IMR-90 (cell line): ENCODE data around the gene ECHS1. TPM values are rescaled to one million over a fixed set of nuclear protein-coding genes. Genes with fewer than 3 reads are reported as not detected.

Experiments used
- ATAC-seq: fragments of 200-7000 bp; cut with Tn5 transposase; 2 replicates; pipeline ENCODE4 v1.9.1; 2020; ENCODE audit warnings: low read depth, mild to moderate bottlenecking, moderate library complexity
- BruUV-seq: library from RNA; stranded (reverse); fragments of 400-500 nt; replicated peaks from 2 replicates; lab custom pipeline; 2021; lab: Mats Ljungman, UMichigan
- CTCF ChIA-PET: fragments of 300-600 bp; formaldehyde crosslinking; extraction: SDS; loops from one replicate; lab custom pipeline; 2021; ENCODE audit warnings: antibody characterized with exemption; lab: Yijun Ruan, JAX
- POLR2A ChIA-PET: fragments of 300-600 bp; sonication (Branson Sonifier 250); formaldehyde crosslinking; loops from one replicate; lab custom pipeline; 2022; ENCODE audit warnings: antibody characterized with exemption; ENCODE audit not compliant: unreplicated experiment; lab: Charles Lee
- DNase-seq: peaks from one replicate; pipeline ENCODE4 v3.0.0; 2013
- H2AFZ ChIP-seq: replicated peaks from 2 replicates; pipeline ENCODE3; 2013; ENCODE audit warnings: low read length, mild to moderate bottlenecking; ENCODE audit not compliant: poor library complexity
- H2AK5ac ChIP-seq: 2 replicates; pipeline ENCODE4 v1.6.1; 2013; ENCODE audit warnings: low read depth, low read length, inconsistent platforms
- H2AK9ac ChIP-seq: replicated peaks from 2 replicates; pipeline ENCODE3; 2013; ENCODE audit warnings: mild to moderate bottlenecking, low read depth, low read length, moderate library complexity; ENCODE audit not compliant: poor library complexity
- H2BK120ac ChIP-seq: 2 replicates; pipeline ENCODE4 v1.6.1; 2013; ENCODE audit warnings: low read depth, low read length, inconsistent platforms
- H2BK15ac ChIP-seq: 3 replicates; pipeline ENCODE4 v1.6.1; 2013; ENCODE audit warnings: low read depth, low read length, inconsistent platforms
- H2BK20ac ChIP-seq: 2 replicates; pipeline ENCODE4 v1.6.1; 2013; ENCODE audit warnings: low read depth, mild to moderate bottlenecking, inconsistent platforms, low read length, moderate library complexity
- H2BK5ac ChIP-seq: 2 replicates; pipeline ENCODE4 v1.6.1; 2013; ENCODE audit warnings: mild to moderate bottlenecking, low read depth, low read length, inconsistent platforms; ENCODE audit not compliant: poor library complexity, severe bottlenecking
- H3K14ac ChIP-seq: replicated peaks from 2 replicates; pipeline ENCODE4 v1.6.1; 2013; ENCODE audit warnings: low read depth, low read length, inconsistent platforms
- H3K18ac ChIP-seq: 2 replicates; pipeline ENCODE4 v1.6.1; 2013; ENCODE audit warnings: low read depth, low read length, control low read depth
- H3K23ac ChIP-seq: 2 replicates; pipeline ENCODE4 v1.6.1; 2013; ENCODE audit warnings: low read depth, low read length, inconsistent platforms
- H3K27ac ChIP-seq: 2 replicates; pipeline ENCODE4 v1.5.1; 2013; ENCODE audit warnings: mild to moderate bottlenecking, control low read depth, low read length; ENCODE audit not compliant: insufficient read depth
- H3K27me3 ChIP-seq: 2 replicates; pipeline ENCODE4 v1.6.1; 2013; ENCODE audit warnings: low read length; ENCODE audit not compliant: control insufficient read depth, insufficient read depth
- H3K36me3 ChIP-seq: 2 replicates; pipeline ENCODE4 v1.6.1; 2013; ENCODE audit warnings: low read length, mixed read lengths; ENCODE audit not compliant: control insufficient read depth, insufficient read depth
- H3K4ac ChIP-seq: 2 replicates; pipeline ENCODE4 v1.6.1; 2013; ENCODE audit warnings: low read depth, low read length, inconsistent platforms
- H3K4me1 ChIP-seq: 2 replicates; pipeline ENCODE4 v1.6.1; 2013; ENCODE audit warnings: low read length, mixed read lengths; ENCODE audit not compliant: control insufficient read depth, insufficient read depth
- H3K4me2 ChIP-seq: 2 replicates; pipeline ENCODE4 v1.6.1; 2013; ENCODE audit warnings: low read depth, mild to moderate bottlenecking, control low read depth, low read length, moderate library complexity
- H3K4me3 ChIP-seq: 2 replicates; pipeline ENCODE4 v1.5.1; 2013; ENCODE audit warnings: low read depth, mild to moderate bottlenecking, control low read depth, low read length, moderate library complexity; ENCODE audit not compliant: insufficient read depth
- H3K56ac ChIP-seq: 2 replicates; pipeline ENCODE4 v1.6.1; 2013; ENCODE audit warnings: low read length, inconsistent platforms; ENCODE audit not compliant: insufficient read depth; ENCODE audit errors: extremely low read depth
- H3K79me1 ChIP-seq, 2 experiments: 2 replicates each; pipeline ENCODE4 v1.6.1; 2013; ENCODE audit warnings: low read length in 2 of 2, inconsistent platforms in 1 of 2, low read depth in 1 of 2
- H3K9ac ChIP-seq: 2 replicates; pipeline ENCODE4 v1.6.1; 2013; ENCODE audit warnings: low read depth, low read length, control low read depth
- H3K9me1 ChIP-seq: 2 replicates; pipeline ENCODE4 v1.6.1; 2013; ENCODE audit warnings: low read length, inconsistent platforms; ENCODE audit not compliant: insufficient read depth
- H3K9me3 ChIP-seq: 2 replicates; pipeline ENCODE4 v1.6.1; 2013; ENCODE audit warnings: low read length; ENCODE audit not compliant: control insufficient read depth, insufficient read depth
- H4K20me1 ChIP-seq: 2 replicates; pipeline ENCODE4 v1.6.1; 2013; ENCODE audit warnings: low read length, inconsistent platforms; ENCODE audit not compliant: insufficient read depth
- H4K5ac ChIP-seq: 2 replicates; pipeline ENCODE4 v1.6.1; 2013; ENCODE audit warnings: mild to moderate bottlenecking, low read depth, low read length, control low read depth
- H4K8ac ChIP-seq, 2 experiments: 2 replicates each; pipeline ENCODE4 v1.6.1; 2013; ENCODE audit warnings: low read depth in 2 of 2, low read length in 2 of 2, control low read depth in 1 of 2, inconsistent platforms in 1 of 2
- H4K91ac ChIP-seq: 2 replicates; pipeline ENCODE4 v1.6.1; 2013; ENCODE audit warnings: low read depth, low read length, inconsistent platforms; ENCODE audit not compliant: insufficient read depth
- BHLHE40 ChIP-seq: fragments of 150-350 bp; IDR thresholded peaks from 2 replicates; pipeline ENCODE4 v1.6.1; 2016; ENCODE audit warnings: mild to moderate bottlenecking, low read depth, low read length
- FOS ChIP-seq: fragments of 150-350 bp; IDR thresholded peaks from 2 replicates; pipeline ENCODE4 v1.6.1; 2016; ENCODE audit warnings: low read depth, low read length
- MAZ ChIP-seq: IDR thresholded peaks from 2 replicates; pipeline ENCODE4 v1.6.1; 2012; ENCODE audit warnings: low read depth, mild to moderate bottlenecking, low read length, improper control_type of control experiment, moderate library complexity, borderline replicate concordance
- MXI1 ChIP-seq: IDR thresholded peaks from 2 replicates; pipeline ENCODE4 v1.6.1; 2012; ENCODE audit warnings: low read depth, mild to moderate bottlenecking, low read length, moderate library complexity, borderline replicate concordance
- RAD21 ChIP-seq: IDR thresholded peaks from 2 replicates; pipeline ENCODE4 v1.6.1; 2012; ENCODE audit warnings: low read length, improper control_type of control experiment
- RCOR1 ChIP-seq: IDR thresholded peaks from 2 replicates; pipeline ENCODE4 v1.6.1; 2012; ENCODE audit warnings: mild to moderate bottlenecking, low read length, improper control_type of control experiment; ENCODE audit not compliant: insufficient replicate concordance
- RFX5 ChIP-seq: IDR thresholded peaks from 2 replicates; pipeline ENCODE4 v1.8.0; 2012; ENCODE audit warnings: low read depth, mild to moderate bottlenecking, low read length, moderate library complexity
- WGBS, 2 experiments: methylation state at CpG; one replicate each; pipeline versions ENCODE4 v1.1.5 to v1.1.7; 2013; ENCODE audit warnings: missing lambda C conversion rate in 2 of 2; ENCODE audit not compliant: insufficient read length in 1 of 2; ENCODE audit errors: extremely low coverage in 2 of 2; 5-methylcytosine and 5-hydroxymethylcytosine counted together
- dilution Hi-C: fragments of 300-500 bp; cut with HindIII; formaldehyde crosslinking; loops from one replicate; pipeline ENCODE4 v1.14.3; 2018; ENCODE audit warnings: low sequenced_read_pairs; ENCODE audit not compliant: unreplicated experiment
- in situ Hi-C: fragments of 300-500 bp; cut with MboI; formaldehyde crosslinking; loops from 3 replicates; pipeline ENCODE4 v1.14.3; 2019; ENCODE audit warnings: low sequenced_read_pairs, inconsistent platforms, mixed read lengths
- intact Hi-C: fragments of 100-400 bp; cut with micrococcal nuclease; formaldehyde crosslinking; loops from 2 replicates; pipeline ENCODE4 v1.10.0; 2022
- polyA plus RNA-seq, 3 experiments: library from polyadenylated mRNA; depleted of rRNA; stranded (reverse); fragments of >200 nt; gene quantifications; 2 replicates each; pipeline ENCODE4 v1.2.3, GENCODE V29; 2012; ENCODE audit warnings: low replicate concordance in 1 of 3
- total RNA-seq: library from RNA; depleted of rRNA; stranded (reverse); fragments of >200 nt; gene quantifications from 2 replicates; pipeline ENCODE4 v1.2.3, GENCODE V29; 2012
- TF ChIP-seq, protein P1 (sequence below): conservative IDR thresholded peaks from 2 replicates; pipeline ENCODE4 v1.5.1; 2012; ENCODE audit warnings: mild to moderate bottlenecking, low read depth, low read length, improper control_type of control experiment

ECHS1 gene
- total and polyA plus RNA-seq, 2 of the 4 experiments (the other 2 are of a cell fraction): 60.8 to 84.2 TPM

GRCh38 chr10:133378251-133379096, 5.3 kb upstream of the ECHS1 start:
- dilution Hi-C loops (no loop called here), in situ Hi-C loops (no loop called here), intact Hi-C loops (loop anchor here (10.0 kb wide), 1 partner anchor 54 kb away; no protein-coding TSS in a partner anchor)
- 0% methylated on average over 30 of the region's 90 CpGs; no CpG with 5 or more reads in 1 of the 2 experiments for WGBS, 2 experiments
- Histone ChIP-seq H3K4me2 (peak overlapping the region; percentile 87), H2BK120ac (no peak overlapping the region), H4K8ac (peak overlapping the region; percentile 60 to 66; a peak in 2 of 4 replicates), H3K27me3 (no peaks in the 10 kb centered on the region), H4K91ac (0 out of 2 replicates have a peak overlapping the region, but pooled peaks have one; percentile 45), H3K9me1 (peaks cover 8% of the 10 kb centered on the region; the same call in 1 of the 2 replicates), H2BK15ac (no peak overlapping the region), H4K5ac (peak overlapping the region; percentile 50), H2BK20ac (no peak overlapping the region), H3K36me3 (peaks cover 2% of the 10 kb centered on the region), H3K27ac (peak overlapping the region; percentile 33), H3K56ac (peak overlapping the region; percentile 35; the same call in 1 of the 2 replicates), H3K18ac (no peak overlapping the region), H3K79me1 (peaks cover 0 to 10% of the 10 kb centered on the region in 2 experiments; a peak in 3 of 4 replicates), H2AK9ac (peak overlapping the region; percentile 21), H3K4me1 (peaks cover 5% of the 10 kb centered on the region), H3K14ac (peak overlapping the region; percentile 31; the same call in 1 of the 2 replicates), H3K4me3 (peak overlapping the region; percentile 72), H4K20me1 (no peaks in the 10 kb centered on the region), H2AFZ (peak overlapping the region; percentile 98), H3K9me3 (no peaks in the 10 kb centered on the region), H2AK5ac (peak overlapping the region; percentile 18; the same call in 1 of the 2 replicates), H3K9ac (peak overlapping the region; percentile 73), H3K23ac (peak overlapping the region; percentile 76; the same call in 1 of the 2 replicates), H2BK5ac (peak overlapping the region; percentile 17), H3K4ac (peak overlapping the region; percentile 47)
- CTCF ChIA-PET: interaction anchor here (0.8 kb wide), 1 partner anchor 49 kb away, joined by 4 read pairs; no protein-coding TSS in a partner anchor
- TF ChIP-seq BHLHE40 (no peak), RFX5 (no peak), RCOR1 (no peak), FOS (no peak), MAZ (no peak; the same call in 1 of the 2 replicates), RAD21 (no peak), MXI1 (no peak)
- TF ChIP-seq, protein P1, sequence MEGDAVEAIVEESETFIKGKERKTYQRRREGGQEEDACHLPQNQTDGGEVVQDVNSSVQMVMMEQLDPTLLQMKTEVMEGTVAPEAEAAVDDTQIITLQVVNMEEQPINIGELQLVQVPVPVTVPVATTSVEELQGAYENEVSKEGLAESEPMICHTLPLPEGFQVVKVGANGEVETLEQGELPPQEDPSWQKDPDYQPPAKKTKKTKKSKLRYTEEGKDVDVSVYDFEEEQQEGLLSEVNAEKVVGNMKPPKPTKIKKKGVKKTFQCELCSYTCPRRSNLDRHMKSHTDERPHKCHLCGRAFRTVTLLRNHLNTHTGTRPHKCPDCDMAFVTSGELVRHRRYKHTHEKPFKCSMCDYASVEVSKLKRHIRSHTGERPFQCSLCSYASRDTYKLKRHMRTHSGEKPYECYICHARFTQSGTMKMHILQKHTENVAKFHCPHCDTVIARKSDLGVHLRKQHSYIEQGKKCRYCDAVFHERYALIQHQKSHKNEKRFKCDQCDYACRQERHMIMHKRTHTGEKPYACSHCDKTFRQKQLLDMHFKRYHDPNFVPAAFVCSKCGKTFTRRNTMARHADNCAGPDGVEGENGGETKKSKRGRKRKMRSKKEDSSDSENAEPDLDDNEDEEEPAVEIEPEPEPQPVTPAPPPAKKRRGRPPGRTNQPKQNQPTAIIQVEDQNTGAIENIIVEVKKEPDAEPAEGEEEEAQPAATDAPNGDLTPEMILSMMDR: no peak
- BruUV-seq: no TSS peak
- ATAC-seq (peak; percentile 71), DNase-seq (peak; percentile 32)
- POLR2A ChIA-PET: no interaction called here
